ENCODE measurements around the gene PRDM13. TPM values are rescaled to one million over a fixed set of nuclear protein-coding genes. Genes with fewer than 3 reads are reported as not detected.
A peak's percentile ranks its signal among the peaks of the same experiment; 100 is the strongest.

The PRDM13 gene
- total RNA-seq, 1 donor from 2014 or later: 0.04 TPM

- no peaks in the 10 kb centered on the region for H3K27me3 ChIP-seq (ENCODE audit: control insufficient read depth, insufficient read depth, low read length)
Observed at GRCh38 chr6:99573980-99574617, 32.5 kb upstream of the PRDM13 start.

GRCh38 chr6:99575544-99576227, 30.9 kb upstream of the PRDM13 start:
- Histone ChIP-seq H3K27me3 (ENCODE audit: control insufficient read depth, insufficient read depth, low read length) (no peaks in the 10 kb centered on the region), H3K36me3 (ENCODE audit: control insufficient read depth, insufficient read depth, low read length) (no peaks in the 10 kb centered on the region), H3K4me3 (ENCODE audit: low read depth, low read length) (no peak overlapping the region)
- TF ChIP-seq CTCF (IDR thresholded peaks at IDR 0.05; ENCODE audit: insufficient read depth, low read length, poor library complexity, severe bottlenecking): no peak
- no peak for DNase-seq (ENCODE audit: low read depth)

More at GRCh38 chr6:99573980-99574617, 32.5 kb upstream of the PRDM13 start:
- TF ChIP-seq CTCF (IDR thresholded peaks at IDR 0.05; ENCODE audit: insufficient read depth, low read length, poor library complexity, severe bottlenecking): no peak
- DNase-seq (ENCODE audit: low read depth): no peak
- H3K4me3 ChIP-seq (ENCODE audit: low read depth, low read length): no peak overlapping the region
- H3K36me3 ChIP-seq (ENCODE audit: control insufficient read depth, insufficient read depth, low read length): no peaks in the 10 kb centered on the region

GRCh38 chr6:99579781-99580180, 26.9 kb upstream of the PRDM13 start:
- H3K4me3 ChIP-seq (ENCODE audit: low read depth, low read length): no peak overlapping the region
- no peak for TF ChIP-seq CTCF (IDR thresholded peaks at IDR 0.05; ENCODE audit: insufficient read depth, low read length, poor library complexity, severe bottlenecking)
- H3K27me3 ChIP-seq (ENCODE audit: control insufficient read depth, insufficient read depth, low read length): no peaks in the 10 kb centered on the region
- no peaks in the 10 kb centered on the region for H3K36me3 ChIP-seq (ENCODE audit: control insufficient read depth, insufficient read depth, low read length)
- no peak for DNase-seq (ENCODE audit: low read depth)

- TF ChIP-seq CTCF (IDR thresholded peaks at IDR 0.05; ENCODE audit: insufficient read depth, low read length, poor library complexity, severe bottlenecking): no peak
- Histone ChIP-seq H3K27me3 (ENCODE audit: control insufficient read depth, insufficient read depth, low read length) (peaks cover 42% of the 10 kb centered on the region), H3K36me3 (ENCODE audit: control insufficient read depth, insufficient read depth, low read length) (no peaks in the 10 kb centered on the region), H3K4me3 (ENCODE audit: low read depth, low read length) (no peak overlapping the region)
- no peak for DNase-seq (ENCODE audit: low read depth)
Observed at GRCh38 chr6:99587792-99588191, 18.8 kb upstream of the PRDM13 start.

GRCh38 chr6:99588618-99589289, 17.9 kb upstream of the PRDM13 start:
- peak; percentile 53 for TF ChIP-seq CTCF (IDR thresholded peaks at IDR 0.05; ENCODE audit: insufficient read depth, low read length, poor library complexity, severe bottlenecking)
- Histone ChIP-seq H3K27me3 (ENCODE audit: control insufficient read depth, insufficient read depth, low read length) (peaks cover 45% of the 10 kb centered on the region), H3K4me3 (ENCODE audit: low read depth, low read length) (peak overlapping the region; percentile 13), H3K36me3 (ENCODE audit: control insufficient read depth, insufficient read depth, low read length) (no peaks in the 10 kb centered on the region)
- peak; percentile 25 for DNase-seq (ENCODE audit: low read depth)

Data from kidney epithelial cell (primary cell).